Nephron progenitor cell (in vitro differentiated cells): ENCODE results near the gene CCDC102A.

Source experiments
- DNase-seq: peaks from one replicate; pipeline ENCODE4 v3.0.0; 2021
- H3K27ac Mint-ChIP-seq: 2 replicates; pipeline ENCODE4 v1.8.0; 2021; ENCODE audit warnings: mild to moderate bottlenecking, moderate library complexity, mixed read lengths
- H3K27me3 Mint-ChIP-seq: 2 replicates; pipeline ENCODE4 v1.8.0; 2021; ENCODE audit warnings: mild to moderate bottlenecking, low read depth, mixed read lengths; ENCODE audit not compliant: poor library complexity
- H3K36me3 Mint-ChIP-seq: 2 replicates; pipeline ENCODE4 v1.8.0; 2021; ENCODE audit warnings: low read depth, mixed read lengths
- H3K4me1 Mint-ChIP-seq: 2 replicates; pipeline ENCODE4 v1.8.0; 2021; ENCODE audit warnings: mixed read lengths
- H3K4me3 Mint-ChIP-seq: 2 replicates; pipeline ENCODE4 v1.8.0; 2021; ENCODE audit warnings: mild to moderate bottlenecking, moderate library complexity, mixed read lengths
- H3K9me3 Mint-ChIP-seq: 2 replicates; pipeline ENCODE4 v1.8.0; 2021; ENCODE audit warnings: mild to moderate bottlenecking, moderate library complexity, mixed read lengths
- TF ChIP-seq, protein P1 (sequence below): fragments of 200-600 bp; sonication (generic); IDR thresholded peaks from 2 replicates; pipeline ENCODE4 v1.5.0; 2021; ENCODE audit warnings: antibody characterized with exemption

The CCDC102A gene

DNA sequence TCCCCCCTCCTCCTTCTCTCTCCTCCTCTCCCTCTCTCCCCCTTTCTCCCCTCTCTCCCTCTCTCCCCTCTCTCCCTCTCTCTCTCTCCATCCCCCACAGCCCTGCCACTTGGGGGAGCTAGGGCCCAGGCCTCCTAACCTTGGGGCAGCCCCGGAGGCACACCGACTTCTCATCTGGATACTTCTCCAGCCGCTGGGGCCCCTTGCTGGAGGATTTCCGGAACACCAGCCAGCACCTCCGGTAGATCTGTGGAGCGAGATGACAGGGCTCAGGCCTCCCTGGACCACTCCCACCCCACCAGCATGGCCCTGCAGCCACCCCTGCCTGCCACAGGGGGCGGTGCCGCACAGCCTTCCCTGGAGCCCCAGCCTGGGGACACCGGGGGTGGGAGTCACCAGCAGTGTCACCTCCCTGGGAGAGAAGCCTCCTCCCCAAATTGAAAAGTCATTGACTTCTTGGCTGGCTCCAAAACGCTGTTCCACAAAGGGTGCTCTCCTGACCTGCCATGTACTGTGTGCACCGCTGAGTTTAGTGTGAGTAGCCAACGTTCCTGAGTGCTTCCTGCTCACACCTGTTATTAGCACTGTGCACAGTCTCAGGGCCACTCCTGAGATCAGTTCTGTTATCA is 60.5 kb downstream of the CCDC102A start:
- TF ChIP-seq, protein P1, sequence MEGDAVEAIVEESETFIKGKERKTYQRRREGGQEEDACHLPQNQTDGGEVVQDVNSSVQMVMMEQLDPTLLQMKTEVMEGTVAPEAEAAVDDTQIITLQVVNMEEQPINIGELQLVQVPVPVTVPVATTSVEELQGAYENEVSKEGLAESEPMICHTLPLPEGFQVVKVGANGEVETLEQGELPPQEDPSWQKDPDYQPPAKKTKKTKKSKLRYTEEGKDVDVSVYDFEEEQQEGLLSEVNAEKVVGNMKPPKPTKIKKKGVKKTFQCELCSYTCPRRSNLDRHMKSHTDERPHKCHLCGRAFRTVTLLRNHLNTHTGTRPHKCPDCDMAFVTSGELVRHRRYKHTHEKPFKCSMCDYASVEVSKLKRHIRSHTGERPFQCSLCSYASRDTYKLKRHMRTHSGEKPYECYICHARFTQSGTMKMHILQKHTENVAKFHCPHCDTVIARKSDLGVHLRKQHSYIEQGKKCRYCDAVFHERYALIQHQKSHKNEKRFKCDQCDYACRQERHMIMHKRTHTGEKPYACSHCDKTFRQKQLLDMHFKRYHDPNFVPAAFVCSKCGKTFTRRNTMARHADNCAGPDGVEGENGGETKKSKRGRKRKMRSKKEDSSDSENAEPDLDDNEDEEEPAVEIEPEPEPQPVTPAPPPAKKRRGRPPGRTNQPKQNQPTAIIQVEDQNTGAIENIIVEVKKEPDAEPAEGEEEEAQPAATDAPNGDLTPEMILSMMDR: peak; percentile 82
- Mint-ChIP-seq H3K4me1 (peaks cover 62% of the 10 kb centered on the region), H3K27me3 (peaks cover 7% of the 10 kb centered on the region), H3K36me3 (peaks cover 5% of the 10 kb centered on the region), H3K27ac (no peak overlapping the region), H3K9me3 (no peaks in the 10 kb centered on the region), H3K4me3 (no peak overlapping the region)
- peak; percentile 85 for DNase-seq

DNA sequence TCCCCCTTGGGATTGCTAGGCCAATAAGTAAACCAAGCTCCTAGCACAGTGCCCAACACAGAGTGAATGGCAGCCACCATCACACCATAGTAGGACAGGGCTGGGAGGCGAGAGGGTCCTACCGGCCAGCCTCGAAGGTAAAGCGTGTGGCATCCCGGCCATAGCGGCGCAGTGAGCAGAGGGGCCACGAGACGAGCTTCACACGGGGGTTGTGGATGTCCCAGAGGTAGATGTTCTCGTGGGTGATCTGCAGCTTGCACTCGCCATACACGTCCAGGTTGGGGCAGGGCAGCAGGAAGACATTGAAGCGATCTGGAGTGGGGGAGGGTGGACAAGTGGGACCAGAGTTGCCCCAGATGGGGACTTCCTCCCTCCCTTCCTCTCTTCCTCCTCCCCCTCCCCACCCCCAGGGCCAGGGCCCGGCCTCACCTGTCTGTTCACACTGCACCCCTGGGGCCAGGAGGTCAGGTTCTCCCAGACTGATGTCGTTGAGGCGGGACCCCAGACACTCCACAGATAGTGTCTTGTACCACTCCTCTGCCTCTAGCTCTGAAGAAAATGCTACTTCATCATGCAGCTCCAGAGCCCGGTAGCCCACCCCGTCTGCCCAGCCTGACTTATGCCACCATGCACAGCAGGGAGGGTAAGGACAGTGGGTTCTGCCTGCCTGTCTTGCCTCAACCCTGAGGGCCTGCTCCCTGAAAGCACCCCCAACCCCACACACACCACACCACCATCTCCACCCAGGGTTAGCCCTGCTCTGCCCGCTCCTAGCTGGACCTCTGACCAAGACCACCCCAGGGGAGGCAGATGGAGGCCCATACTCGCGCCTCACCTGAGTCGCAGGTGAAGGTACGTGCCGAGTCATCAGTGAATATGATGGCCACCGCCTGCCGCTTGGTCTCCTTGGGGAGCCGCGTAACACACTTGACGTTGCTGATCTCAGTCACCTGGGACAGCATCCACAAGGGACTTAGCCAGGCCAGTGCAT is 61.4 kb downstream of the CCDC102A start:
- Mint-ChIP-seq H3K36me3 (peaks cover 8% of the 10 kb centered on the region), H3K9me3 (no peaks in the 10 kb centered on the region), H3K27me3 (peaks cover 4% of the 10 kb centered on the region), H3K4me1 (peaks cover 62% of the 10 kb centered on the region), H3K27ac (no peak overlapping the region), H3K4me3 (no peak overlapping the region)
- DNase-seq: no peak
- TF ChIP-seq, protein P1: no peak

DNA sequence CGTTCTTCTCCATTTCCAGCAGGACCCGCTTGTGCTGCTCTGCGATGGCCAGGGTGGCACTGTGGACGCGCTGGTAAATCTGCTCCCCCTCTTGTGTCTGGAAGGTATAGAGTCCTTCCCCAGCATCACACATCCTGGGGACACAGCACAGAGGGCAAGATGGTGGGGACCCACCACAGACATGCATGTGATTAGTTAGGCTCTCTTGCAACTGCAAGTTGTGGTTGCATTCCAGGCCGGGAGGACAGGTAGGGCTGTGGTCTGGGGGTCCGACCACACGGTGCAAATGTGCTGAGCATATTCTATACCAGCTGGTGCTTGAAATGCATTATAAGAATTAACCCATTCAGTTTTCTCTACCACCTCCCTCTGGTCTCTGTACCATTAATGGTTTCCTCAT is 62.5 kb downstream of the CCDC102A start:
- H3K9me3 Mint-ChIP-seq: no peaks in the 10 kb centered on the region
- H3K4me1 Mint-ChIP-seq: peaks cover 56% of the 10 kb centered on the region
- no peak overlapping the region for H3K4me3 Mint-ChIP-seq
- H3K27me3 Mint-ChIP-seq: peaks cover 4% of the 10 kb centered on the region
- H3K27ac Mint-ChIP-seq: no peak overlapping the region
- DNase-seq: no peak
- H3K36me3 Mint-ChIP-seq: peaks cover 18% of the 10 kb centered on the region
- TF ChIP-seq, protein P1: no peak

DNA sequence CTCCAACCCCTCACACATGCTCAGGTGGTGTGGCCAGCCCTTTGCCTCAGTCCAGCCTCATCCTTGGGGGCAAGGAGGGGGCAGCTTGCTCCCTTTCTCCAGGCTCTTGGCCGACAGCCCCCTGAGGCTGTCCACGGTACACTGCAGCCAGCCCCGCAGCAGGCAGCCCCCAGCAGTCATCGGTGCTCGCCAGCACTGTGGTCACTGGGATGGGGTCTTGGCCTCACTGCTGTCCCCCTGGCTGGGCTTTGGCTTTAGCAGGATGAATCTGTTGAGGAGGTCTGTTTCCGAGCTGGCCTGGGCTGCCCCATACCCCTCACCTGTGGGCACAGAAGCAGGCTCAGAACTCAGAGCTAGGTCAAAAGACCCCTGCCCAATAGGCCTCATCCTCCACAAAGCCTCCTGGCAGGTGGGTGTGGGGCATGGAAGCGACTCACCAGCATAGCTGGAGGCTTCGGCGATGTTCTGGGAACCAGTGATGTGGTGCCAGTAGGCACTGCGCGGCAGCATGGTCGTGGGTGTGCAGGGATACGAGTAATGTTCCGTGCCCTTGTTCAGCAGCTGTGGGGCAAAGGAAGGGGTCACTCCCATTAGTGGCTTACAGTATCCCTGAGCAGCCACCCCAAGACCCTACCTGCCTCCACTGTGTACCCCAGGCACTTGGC is 63.1 kb downstream of the CCDC102A start:
- Mint-ChIP-seq H3K27me3 (no peaks in the 10 kb centered on the region), H3K27ac (no peak overlapping the region), H3K9me3 (no peaks in the 10 kb centered on the region), H3K4me3 (no peak overlapping the region), H3K36me3 (peaks cover 24% of the 10 kb centered on the region), H3K4me1 (peaks cover 50% of the 10 kb centered on the region)
- TF ChIP-seq, protein P1: no peak
- no peak for DNase-seq

DNA sequence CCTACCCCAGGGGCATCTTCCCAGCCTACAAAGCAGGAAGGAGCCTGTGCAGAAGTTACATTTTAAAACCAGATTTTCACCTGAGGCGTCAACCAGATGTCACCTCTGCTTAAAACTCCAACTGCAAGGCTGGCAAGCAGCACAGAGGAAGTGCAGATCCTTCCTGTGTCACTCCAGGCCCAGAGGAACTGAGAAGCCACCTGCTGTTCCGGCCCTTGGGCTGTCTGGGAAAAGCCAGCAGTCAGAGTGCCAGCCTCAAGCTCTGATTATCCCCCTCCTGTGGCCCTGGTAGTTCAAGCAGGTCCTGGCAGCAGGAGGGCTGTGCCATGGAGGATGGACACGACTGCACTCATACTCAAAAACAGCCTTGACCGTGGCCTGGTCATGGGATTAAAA is 63.7 kb downstream of the CCDC102A start:
- DNase-seq: no peak
- H3K9me3 Mint-ChIP-seq: no peaks in the 10 kb centered on the region
- peaks cover 43% of the 10 kb centered on the region for H3K4me1 Mint-ChIP-seq
- H3K4me3 Mint-ChIP-seq: no peak overlapping the region
- TF ChIP-seq, protein P1: no peak
- no peak overlapping the region for H3K27ac Mint-ChIP-seq
- H3K27me3 Mint-ChIP-seq: no peaks in the 10 kb centered on the region
- H3K36me3 Mint-ChIP-seq: peaks cover 31% of the 10 kb centered on the region
